H1 (cell line): ENCODE results near the gene ELMO1. TPM values are rescaled to one million over a fixed set of nuclear protein-coding genes. Genes with fewer than 3 reads are reported as not detected.

ENCODE experiments used
- CTCF ChIA-PET: fragments of 300-600 bp; sonication (Branson Sonifier 250); formaldehyde crosslinking; loops from one replicate; lab custom pipeline; 2021; ENCODE audit not compliant: partially characterized antibody; lab: Charles Lee
- POLR2A ChIA-PET: fragments of 300-600 bp; sonication (Branson Sonifier 250); formaldehyde crosslinking; loops from one replicate; lab custom pipeline; 2021; ENCODE audit warnings: inconsistent platforms; ENCODE audit not compliant: partially characterized antibody; lab: Charles Lee
- DNase-seq, 2 experiments: peaks; one replicate each; pipeline versions ENCODE4 v3.0.0 to v3.0.0-alpha.2; 2010 to 2022; ENCODE audit warnings: low spot score in 2 of 2, low read depth in 1 of 2, mixed read lengths in 1 of 2
- FAIRE-seq: peaks from 2 replicates; lab custom pipeline; 2011; peaks lifted over from hg19 to GRCh38; lab: Jason Lieb, UNC
- H2AFZ ChIP-seq: 2 replicates; pipeline ENCODE4 v1.8.1; 2012; ENCODE audit warnings: low read length, inconsistent platforms
- H2AK5ac ChIP-seq: 2 replicates; pipeline ENCODE4 v1.6.1; 2013; ENCODE audit warnings: low read depth, low read length
- H2BK120ac ChIP-seq: replicated peaks from 2 replicates; pipeline ENCODE3; 2013; ENCODE audit warnings: low read depth, low read length, inconsistent platforms
- H2BK12ac ChIP-seq: 2 replicates; pipeline ENCODE4 v1.6.1; 2013; ENCODE audit warnings: low read depth, low read length
- H2BK15ac ChIP-seq: 2 replicates; pipeline ENCODE4 v1.6.1; 2013; ENCODE audit warnings: low read length
- H2BK20ac ChIP-seq: 2 replicates; pipeline ENCODE4 v1.6.1; 2013; ENCODE audit warnings: low read length
- H2BK5ac ChIP-seq: 2 replicates; pipeline ENCODE4 v1.6.1; 2013; ENCODE audit warnings: low read depth, low read length
- H3K14ac ChIP-seq: 2 replicates; pipeline ENCODE4 v1.6.1; 2013; ENCODE audit warnings: inconsistent platforms; ENCODE audit not compliant: insufficient read length
- H3K18ac ChIP-seq: 2 replicates; pipeline ENCODE4 v1.6.1; 2013; ENCODE audit warnings: low read length; ENCODE audit errors: extremely low read depth
- H3K23ac ChIP-seq: 2 replicates; pipeline ENCODE4 v1.6.1; 2013; ENCODE audit warnings: inconsistent platforms; ENCODE audit not compliant: insufficient read length
- H3K23me2 ChIP-seq: 2 replicates; pipeline ENCODE4 v1.6.1; 2013; ENCODE audit warnings: low read depth, low read length
- H3K27ac ChIP-seq: 2 replicates; pipeline ENCODE4 v1.6.1; 2011; ENCODE audit warnings: low read depth, low read length, inconsistent platforms
- H3K27me3 ChIP-seq, 4 experiments: replicated peaks in 1 of 4; 1 replicate in 1 of 4; 2 replicates in 3 of 4; pipeline versions ENCODE4 v1.6.1 to v1.8.1; 2011 to 2013; ENCODE audit warnings: low read length in 3 of 4, mild to moderate bottlenecking in 3 of 4, inconsistent platforms in 2 of 4, mixed read lengths in 2 of 4, moderate library complexity in 1 of 4; ENCODE audit not compliant: control insufficient read depth in 3 of 4, insufficient read depth in 3 of 4; ENCODE audit errors: extremely low read depth in 1 of 4
- H3K36me3 ChIP-seq, 4 experiments: 2 replicates each; pipeline versions ENCODE4 v1.6.1 to v1.8.1; 2011 to 2013; ENCODE audit warnings: mild to moderate bottlenecking in 4 of 4, low read length in 3 of 4, moderate library complexity in 2 of 4, control low read depth in 1 of 4, inconsistent platforms in 1 of 4; ENCODE audit not compliant: insufficient read depth in 4 of 4, control insufficient read depth in 2 of 4
- H3K4ac ChIP-seq: replicated peaks from 2 replicates; pipeline ENCODE3; 2013; ENCODE audit warnings: low read length, low read depth, mixed read lengths, inconsistent platforms; ENCODE audit not compliant: insufficient read length
- H3K4me1 ChIP-seq, 4 experiments: replicated peaks in 1 of 4; 1 replicate in 1 of 4; 2 replicates in 3 of 4; pipeline versions ENCODE4 v1.6.1 to v1.8.1; 2011 to 2013; ENCODE audit warnings: low read length in 3 of 4, inconsistent platforms in 2 of 4, mixed read lengths in 1 of 4; ENCODE audit not compliant: insufficient read depth in 4 of 4, control insufficient read depth in 3 of 4
- H3K4me2 ChIP-seq, 2 experiments: 2 replicates each; pipeline versions ENCODE4 v1.6.1 to v1.8.1; 2011 to 2013; ENCODE audit warnings: low read depth in 2 of 2, low read length in 2 of 2, control low read depth in 1 of 2, inconsistent platforms in 1 of 2, mild to moderate bottlenecking in 1 of 2; ENCODE audit not compliant: insufficient read depth in 1 of 2
- H3K4me3 ChIP-seq, 4 experiments: fragments of 200-600, 300-600 bp in 1 of 4; sonication (generic), shearing (Covaris generic), sonication (Bioruptor Twin) in 1 of 4; 2 replicates each; pipeline versions ENCODE4 v1.5.1 to v1.8.1; 2011 to 2016; ENCODE audit warnings: low read length in 4 of 4, low read depth in 3 of 4, control low read depth in 2 of 4, inconsistent platforms in 2 of 4, mild to moderate bottlenecking in 2 of 4, mixed read lengths in 1 of 4, moderate library complexity in 1 of 4; ENCODE audit not compliant: insufficient read depth in 2 of 4; ENCODE audit errors: extremely low read depth in 1 of 4
- H3K56ac ChIP-seq: replicated peaks from 2 replicates; pipeline ENCODE3; 2013; ENCODE audit warnings: low read depth, mild to moderate bottlenecking, mixed read lengths, low read length, inconsistent platforms; ENCODE audit not compliant: insufficient read length
- H3K79me1 ChIP-seq: 2 replicates; pipeline ENCODE4 v1.6.1; 2013; ENCODE audit warnings: low read depth, low read length, control low read depth
- H3K79me2 ChIP-seq, 2 experiments: 2 replicates each; pipeline versions ENCODE4 v1.6.1 to v1.8.1; 2012 to 2013; ENCODE audit warnings: low read length in 2 of 2, mild to moderate bottlenecking in 2 of 2, inconsistent platforms in 1 of 2; ENCODE audit not compliant: insufficient read depth in 2 of 2, control insufficient read depth in 1 of 2
- H3K9ac ChIP-seq, 4 experiments: replicated peaks in 1 of 4; 1 replicate in 1 of 4; 2 replicates in 3 of 4; pipeline versions ENCODE4 v1.6.1 to v1.8.1; 2011 to 2013; ENCODE audit warnings: low read depth in 3 of 4, low read length in 3 of 4, control low read depth in 2 of 4, mild to moderate bottlenecking in 2 of 4, moderate library complexity in 2 of 4, inconsistent platforms in 1 of 4; ENCODE audit errors: extremely low read depth in 1 of 4
- H3K9me3 ChIP-seq, 2 experiments: 2 replicates each; pipeline versions ENCODE4 v1.6.1 to v1.8.1; 2012 to 2013; ENCODE audit warnings: mild to moderate bottlenecking in 2 of 2, moderate library complexity in 2 of 2, control low read depth in 1 of 2, inconsistent platforms in 1 of 2, low read depth in 1 of 2, low read length in 1 of 2, mixed read lengths in 1 of 2; ENCODE audit not compliant: insufficient read depth in 2 of 2
- H4K20me1 ChIP-seq, 2 experiments: replicated peaks in 1 of 2; 2 replicates each; pipeline versions ENCODE3 to v1.8.1; 2011 to 2013; ENCODE audit warnings: inconsistent platforms in 2 of 2, low read length in 2 of 2, mild to moderate bottlenecking in 1 of 2; ENCODE audit not compliant: insufficient read depth in 2 of 2, control insufficient read depth in 1 of 2
- H4K5ac ChIP-seq: 2 replicates; pipeline ENCODE4 v1.6.1; 2013; ENCODE audit warnings: low read length, low read depth, mixed read lengths, inconsistent platforms; ENCODE audit not compliant: insufficient read length
- H4K8ac ChIP-seq: 2 replicates; pipeline ENCODE4 v1.8.0; 2013; ENCODE audit warnings: mild to moderate bottlenecking, moderate library complexity, low read length, inconsistent platforms; ENCODE audit not compliant: insufficient read depth; ENCODE audit errors: extremely low read depth
- H4K91ac ChIP-seq: replicated peaks from 2 replicates; pipeline ENCODE3; 2013; ENCODE audit warnings: low read length, mixed read lengths, inconsistent platforms; ENCODE audit not compliant: insufficient read length
- ATF2 ChIP-seq: IDR thresholded peaks from 2 replicates; pipeline ENCODE4 v1.6.1; 2012; ENCODE audit warnings: low read length, inconsistent platforms
- CBX8 ChIP-seq: fragments of 300-800, 300-1000 bp; sonication (generic); IDR thresholded peaks from 2 replicates; pipeline ENCODE4 v1.7.1; 2016; ENCODE audit warnings: low read depth, low read length, borderline replicate concordance
- CHD1 ChIP-seq: IDR thresholded peaks from 2 replicates; pipeline ENCODE4 v1.6.1; 2012; ENCODE audit warnings: low read depth, low read length, improper control_type of control experiment
- JUN ChIP-seq: IDR thresholded peaks from 2 replicates; pipeline ENCODE4 v1.6.1; 2011; ENCODE audit warnings: low read depth, mild to moderate bottlenecking, improper control_type of control experiment, low read length
- KDM4A ChIP-seq: IDR thresholded peaks from one replicate; pipeline ENCODE4 v1.7.1; 2012; ENCODE audit warnings: low read depth, mild to moderate bottlenecking, moderate library complexity, low read length, inconsistent platforms; ENCODE audit not compliant: severe bottlenecking
- MAFK ChIP-seq: IDR thresholded peaks from 2 replicates; pipeline ENCODE4 v1.6.1; 2012; ENCODE audit warnings: low read depth, mild to moderate bottlenecking, improper control_type of control experiment, low read length
- MAX ChIP-seq: IDR thresholded peaks from 2 replicates; pipeline ENCODE4 v1.6.1; 2012; ENCODE audit warnings: inconsistent platforms
- RAD21 ChIP-seq, 2 experiments: IDR thresholded peaks in 1 of 2; conservative IDR thresholded peaks in 1 of 2; 2 replicates each; pipeline ENCODE4 v1.6.1; 2011; ENCODE audit warnings: low read depth in 2 of 2, low read length in 2 of 2, improper control_type of control experiment in 1 of 2, inconsistent platforms in 1 of 2, mild to moderate bottlenecking in 1 of 2, moderate library complexity in 1 of 2
- RFX5 ChIP-seq: IDR thresholded peaks from 2 replicates; pipeline ENCODE4 v1.6.1; 2011; ENCODE audit warnings: low read depth, low read length, improper control_type of control experiment, borderline replicate concordance
- SP2 ChIP-seq: IDR thresholded peaks from 2 replicates; pipeline ENCODE4 v1.6.1; 2012; ENCODE audit warnings: mild to moderate bottlenecking, low read length, inconsistent platforms
- SUZ12 ChIP-seq: fragments of 200-600 bp; sonication (generic); IDR thresholded peaks from 2 replicates; pipeline ENCODE4 v1.6.1; 2012; ENCODE audit warnings: mild to moderate bottlenecking, inconsistent platforms, low read length, moderate library complexity, mixed read lengths
- WGBS, 2 experiments: shearing (Covaris generic) in 1 of 2; methylation state at CpG; one replicate each; pipeline versions ENCODE4 v1.1.6 to v1.1.7; 2013 to 2015; ENCODE audit warnings: low lambda C conversion rate in 2 of 2, mixed read lengths in 2 of 2, inconsistent platforms in 1 of 2, low coverage in 1 of 2, missing lambda C conversion rate in 1 of 2; ENCODE audit not compliant: insufficient replicate concordance in 2 of 2, insufficient coverage in 1 of 2, insufficient read length in 1 of 2; ENCODE audit errors: extremely low coverage in 1 of 2, missing lambda C conversion rate in 1 of 2; 5-methylcytosine and 5-hydroxymethylcytosine counted together
- polyA plus RNA-seq, 7 experiments: library from polyadenylated mRNA; depleted of rRNA in 3 of 7; stranded (reverse) in 5 of 7; unstranded in 2 of 7; fragments of >200 nt in 5 of 7; fragments of 200-250 nt in 2 of 7; gene quantifications; 1 replicate in 5 of 7; 2 replicates in 1 of 7; 4 replicates in 1 of 7; pipeline versions ENCODE4 v1.2.1 to v1.2.3, GENCODE V29; 2011 to 2013; ENCODE audit warnings: missing spikeins in 2 of 7, mixed read lengths in 2 of 7
- total RNA-seq: library from RNA; stranded (reverse); fragmentation: NEBNext Ultra II Directional; extraction: Animal tissue kit (Norgen Biotek cat#: 25700); gene quantifications from 2 replicates; pipeline ENCODE4 v1.2.1, GENCODE V29; 2021

Gene ELMO1
- total and polyA plus RNA-seq, 2 of the 8 experiments (the other 6 are each of a cell fraction or from before 2014, with no cell fraction given): 18.4 to 21.0 TPM

GRCh38 chr7:36896956-36897590, 551.6 kb downstream of the ELMO1 start:
- no peak overlapping the region for H3K4ac ChIP-seq
- no peak overlapping the region for H2BK12ac ChIP-seq
- no peaks in the 10 kb centered on the region for H3K23me2 ChIP-seq
- H3K36me3 ChIP-seq: no peaks in the 10 kb centered on the region; a peak in 1 of 8 replicates
- FAIRE-seq (no peak), DNase-seq (no peak)
- H4K8ac ChIP-seq: no peak overlapping the region
- H3K9ac ChIP-seq: no peak overlapping the region
- H3K4me2 ChIP-seq: no peak overlapping the region
- H2AFZ ChIP-seq: no peak overlapping the region
- H3K27me3 ChIP-seq: no peaks in the 10 kb centered on the region
- H3K79me1 ChIP-seq: no peaks in the 10 kb centered on the region
- no peak overlapping the region for H3K4me3 ChIP-seq
- H3K23ac ChIP-seq: no peak overlapping the region
- H3K18ac ChIP-seq: no peak overlapping the region
- no peak overlapping the region for H2BK5ac ChIP-seq
- H3K79me2 ChIP-seq: no peaks in the 10 kb centered on the region
- no peak overlapping the region for H2AK5ac ChIP-seq
- H3K56ac ChIP-seq: no peak overlapping the region
- H2BK15ac ChIP-seq: no peak overlapping the region
- CTCF ChIA-PET: interaction anchor here (0.9 to 2.3 kb wide), 3 partner anchors 15 to 423 kb away, joined by 3 to 6 read pairs (median 3); no protein-coding TSS in a partner anchor
- no peaks in the 10 kb centered on the region for H4K20me1 ChIP-seq
- WGBS, 2 experiments: 83% methylated on average over 3 of the region's 4 CpGs; no CpG with 5 or more reads in 1 of the 2 experiments
- no peak overlapping the region for H4K91ac ChIP-seq
- no peak overlapping the region for H2BK20ac ChIP-seq
- H3K4me1 ChIP-seq: no peaks in the 10 kb centered on the region
- H4K5ac ChIP-seq: no peak overlapping the region
- H3K14ac ChIP-seq: no peak overlapping the region
- H2BK120ac ChIP-seq: no peak overlapping the region
- H3K27ac ChIP-seq: no peak overlapping the region
- POLR2A ChIA-PET: no interaction called here
- H3K9me3 ChIP-seq: no peaks in the 10 kb centered on the region
- no peak for TF ChIP-seq RFX5
- no peak for TF ChIP-seq JUN
- TF ChIP-seq MAFK: no peak
- no peak for TF ChIP-seq KDM4A
- no peak for TF ChIP-seq CBX8
- TF ChIP-seq SUZ12: no peak
- no peak for TF ChIP-seq MAX
- no peak for TF ChIP-seq SP2
- TF ChIP-seq ATF2: no peak
- no peak for TF ChIP-seq CHD1
- TF ChIP-seq RAD21 (IDR thresholded peaks at IDR 0.05 in 1 of 2, conservative IDR thresholded peaks at IDR 0.05 in 1 of 2; ENCODE audit: low read depth in 2 of 2, low read length in 2 of 2): no peak
